Measurements from ENCODE around the gene BTBD8.

Gene BTBD8

DNA sequence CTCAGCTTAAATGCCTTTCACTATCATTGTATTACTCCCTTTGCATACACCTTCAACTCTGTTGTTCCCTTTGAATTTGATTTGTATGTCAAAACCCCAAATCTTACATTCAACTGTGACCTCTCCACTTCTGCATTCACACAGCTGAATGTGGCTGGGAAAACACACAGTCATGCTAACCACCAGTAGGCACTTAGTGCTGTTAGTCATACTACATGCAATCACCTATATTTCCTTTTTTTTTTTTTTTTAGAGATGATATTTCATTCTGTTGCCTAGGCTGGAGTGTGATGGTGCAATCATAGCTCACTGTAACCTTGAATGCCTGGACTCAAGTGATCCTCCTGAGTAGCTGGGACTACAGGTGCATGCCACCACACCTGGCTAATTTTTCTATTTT is 16.2 kb downstream of the BTBD8 start:
- Histone ChIP-seq H3K36me3 (ENCODE audit: insufficient read depth, low read length) (no peaks in the 10 kb centered on the region), H3K27ac (no peak overlapping the region), H3K4me3 (no peak overlapping the region), H3K9ac (ENCODE audit: insufficient read length) (no peak overlapping the region), H3K9me3 (ENCODE audit: low read depth, low read length) (no peaks in the 10 kb centered on the region)
- no peak for DNase-seq (ENCODE audit: low read depth, low spot score)
- no peak for TF ChIP-seq EZH2 (IDR thresholded peaks at IDR 0.05)
- TF ChIP-seq POLR2AphosphoS5 (IDR thresholded peaks at IDR 0.05; ENCODE audit: borderline replicate concordance, low read depth, low read length): no peak
- TF ChIP-seq FOXP2 (optimal IDR thresholded peaks at IDR 0.05; ENCODE audit: control extremely low read depth, extremely low read length, insufficient read depth): no peak

DNA sequence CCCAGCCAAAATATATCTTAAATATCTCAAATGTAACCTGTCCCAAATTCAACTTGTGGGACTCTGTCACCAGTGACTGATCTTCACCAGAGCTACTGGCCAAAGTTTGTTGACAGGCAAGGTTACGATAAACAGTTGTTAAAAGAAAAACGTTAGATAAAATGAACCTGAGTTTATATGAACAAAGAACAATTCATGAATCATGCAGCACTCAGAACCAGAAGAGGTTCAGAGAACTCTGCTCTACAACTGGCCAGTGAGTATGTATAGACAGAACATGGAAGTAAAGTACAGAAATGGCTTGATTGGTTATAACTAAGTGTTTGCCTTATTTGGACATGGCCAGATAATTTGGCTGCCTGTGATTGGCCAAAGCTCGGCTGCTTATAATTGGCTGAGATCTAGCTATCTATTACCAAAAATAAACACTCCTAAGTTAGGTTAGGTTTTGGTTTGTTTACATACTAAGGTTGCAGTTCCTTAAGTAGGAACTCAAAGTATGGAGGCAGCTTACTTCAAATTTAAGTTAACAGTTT is 25.5 kb downstream of the BTBD8 start:
- H3K4me3 ChIP-seq: no peak overlapping the region

DNA sequence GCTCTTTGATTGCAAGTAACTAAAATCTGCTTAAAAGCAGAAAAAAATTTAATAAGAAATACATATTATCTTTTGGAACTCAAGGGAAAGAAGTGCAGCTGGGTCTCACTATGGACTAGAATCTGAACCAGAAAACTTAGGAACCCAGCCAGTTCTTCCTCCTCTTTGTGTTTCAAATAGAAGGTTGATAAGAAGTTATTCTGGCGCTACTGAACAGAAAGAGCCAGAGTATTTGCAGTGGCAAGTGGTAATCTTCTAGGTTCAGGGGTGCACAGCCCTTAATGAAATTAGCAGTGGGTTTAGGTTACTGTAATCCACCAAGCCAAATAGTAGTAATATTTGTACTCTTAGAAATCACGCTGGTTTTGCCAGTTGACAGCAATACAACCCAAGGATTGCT is 28.5 kb downstream of the BTBD8 start:
- no peak for TF ChIP-seq EZH2 (IDR thresholded peaks at IDR 0.05)
- no peaks in the 10 kb centered on the region for H3K9me3 ChIP-seq (ENCODE audit: low read depth, low read length)
- DNase-seq (ENCODE audit: low read depth, low spot score): no peak
- no peak overlapping the region for H3K9ac ChIP-seq (ENCODE audit: insufficient read length)
- no peak overlapping the region for H3K4me3 ChIP-seq
- H3K36me3 ChIP-seq (ENCODE audit: insufficient read depth, low read length): no peaks in the 10 kb centered on the region
- no peak overlapping the region for H3K27ac ChIP-seq

More for the DNA sequence above, 25.5 kb downstream of the BTBD8 start:
- H3K9ac ChIP-seq (ENCODE audit: insufficient read length): no peak overlapping the region
- DNase-seq (ENCODE audit: low read depth, low spot score): no peak
- TF ChIP-seq EZH2 (IDR thresholded peaks at IDR 0.05) (no peak), POLR2AphosphoS5 (IDR thresholded peaks at IDR 0.05; ENCODE audit: borderline replicate concordance, low read depth, low read length) (no peak), FOXP2 (optimal IDR thresholded peaks at IDR 0.05; ENCODE audit: control extremely low read depth, extremely low read length, insufficient read depth) (no peak)
- no peak overlapping the region for H3K27ac ChIP-seq
- no peaks in the 10 kb centered on the region for H3K9me3 ChIP-seq (ENCODE audit: low read depth, low read length)
- no peaks in the 10 kb centered on the region for H3K36me3 ChIP-seq (ENCODE audit: insufficient read depth, low read length)

DNA sequence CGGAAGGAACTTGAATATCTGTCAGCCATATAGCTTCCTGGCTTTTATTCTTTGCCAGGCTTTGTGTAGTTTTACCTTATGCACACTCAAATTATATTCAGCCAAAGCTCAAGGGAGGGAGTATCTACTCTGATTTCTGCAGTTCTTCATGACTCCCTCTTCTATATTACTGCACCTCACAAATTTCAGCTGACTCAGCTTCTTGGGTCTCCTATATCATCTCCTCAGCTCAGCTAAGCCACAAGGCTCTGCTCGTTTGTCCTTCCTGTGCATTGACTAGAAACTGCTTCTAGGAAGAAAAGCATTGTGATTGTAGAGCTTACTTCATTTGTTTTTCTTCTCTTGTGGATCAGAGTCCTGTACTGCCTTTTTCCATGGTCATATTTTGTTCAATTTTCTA is 37.4 kb downstream of the BTBD8 start:
- Histone ChIP-seq H3K27ac (peak overlapping the region; percentile 56; the same call in 1 of the 2 replicates), H3K9ac (ENCODE audit: insufficient read length) (no peak overlapping the region), H3K9me3 (ENCODE audit: low read depth, low read length) (no peaks in the 10 kb centered on the region), H3K4me3 (peak overlapping the region; percentile 1; the same call in 1 of the 2 replicates), H3K36me3 (ENCODE audit: insufficient read depth, low read length) (no peaks in the 10 kb centered on the region)
- DNase-seq (ENCODE audit: low read depth, low spot score): no peak
- TF ChIP-seq POLR2AphosphoS5 (IDR thresholded peaks at IDR 0.05; ENCODE audit: borderline replicate concordance, low read depth, low read length): no peak
- TF ChIP-seq EZH2 (IDR thresholded peaks at IDR 0.05): no peak
- no peak for TF ChIP-seq FOXP2 (optimal IDR thresholded peaks at IDR 0.05; ENCODE audit: control extremely low read depth, extremely low read length, insufficient read depth)

DNA sequence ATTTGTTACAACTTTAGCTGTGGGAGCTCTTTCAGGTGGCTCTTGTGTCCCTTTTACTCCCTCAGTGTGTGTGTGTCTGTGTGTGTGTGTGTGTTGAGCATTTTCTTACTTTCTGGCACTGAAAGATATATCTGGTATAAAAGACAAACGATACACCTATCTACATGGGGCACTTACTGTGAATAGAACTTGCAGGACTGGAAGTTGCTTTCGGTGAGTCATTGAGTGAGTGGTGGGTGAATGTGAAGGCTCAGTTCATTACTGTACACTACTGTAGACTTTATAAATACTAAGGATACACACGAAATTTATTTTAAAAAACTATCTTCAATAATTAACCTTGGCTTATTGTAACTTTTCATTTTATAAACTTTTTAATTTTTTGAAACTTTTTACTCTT is 38.7 kb downstream of the BTBD8 start:
- no peak for TF ChIP-seq FOXP2 (optimal IDR thresholded peaks at IDR 0.05; ENCODE audit: control extremely low read depth, extremely low read length, insufficient read depth)
- H3K27ac ChIP-seq: no peak overlapping the region
- no peak overlapping the region for H3K4me3 ChIP-seq
- H3K9ac ChIP-seq (ENCODE audit: insufficient read length): no peak overlapping the region
- DNase-seq (ENCODE audit: low read depth, low spot score): no peak
- no peaks in the 10 kb centered on the region for H3K9me3 ChIP-seq (ENCODE audit: low read depth, low read length)
- no peaks in the 10 kb centered on the region for H3K36me3 ChIP-seq (ENCODE audit: insufficient read depth, low read length)

DNA sequence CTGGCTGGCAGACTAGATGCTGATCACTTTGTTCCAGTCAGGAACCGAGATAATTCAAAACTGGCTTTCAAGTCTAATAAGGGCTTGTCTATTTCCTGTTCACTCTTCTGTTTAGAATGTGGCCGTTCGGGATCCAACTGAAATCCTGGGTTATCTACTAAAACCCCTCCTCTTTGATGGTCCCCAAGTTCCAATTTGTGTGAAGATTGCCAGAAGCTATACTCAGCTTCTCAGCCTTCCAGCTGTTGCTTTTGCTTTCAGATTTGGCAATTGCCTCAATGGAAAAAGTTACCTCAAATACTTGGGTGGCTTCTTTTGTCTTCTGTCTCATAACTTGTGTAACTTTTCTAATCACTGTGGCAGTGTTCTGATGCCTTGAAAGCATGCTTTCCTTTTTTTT is 43.7 kb downstream of the BTBD8 start:
- TF ChIP-seq FOXP2 (optimal IDR thresholded peaks at IDR 0.05; ENCODE audit: control extremely low read depth, extremely low read length, insufficient read depth): no peak
- no peak for TF ChIP-seq EZH2 (IDR thresholded peaks at IDR 0.05)
- TF ChIP-seq POLR2AphosphoS5 (IDR thresholded peaks at IDR 0.05; ENCODE audit: borderline replicate concordance, low read depth, low read length): no peak
- H3K36me3 ChIP-seq (ENCODE audit: insufficient read depth, low read length): no peaks in the 10 kb centered on the region
- no peak overlapping the region; the same call in 1 of the 2 replicates for H3K27ac ChIP-seq
- H3K9ac ChIP-seq (ENCODE audit: insufficient read length): no peak overlapping the region
- no peaks in the 10 kb centered on the region for H3K9me3 ChIP-seq (ENCODE audit: low read depth, low read length)
- DNase-seq (ENCODE audit: low read depth, low spot score): peak; percentile 35
- H3K4me3 ChIP-seq: peak overlapping the region; percentile 13; the same call in 1 of the 2 replicates

DNA sequence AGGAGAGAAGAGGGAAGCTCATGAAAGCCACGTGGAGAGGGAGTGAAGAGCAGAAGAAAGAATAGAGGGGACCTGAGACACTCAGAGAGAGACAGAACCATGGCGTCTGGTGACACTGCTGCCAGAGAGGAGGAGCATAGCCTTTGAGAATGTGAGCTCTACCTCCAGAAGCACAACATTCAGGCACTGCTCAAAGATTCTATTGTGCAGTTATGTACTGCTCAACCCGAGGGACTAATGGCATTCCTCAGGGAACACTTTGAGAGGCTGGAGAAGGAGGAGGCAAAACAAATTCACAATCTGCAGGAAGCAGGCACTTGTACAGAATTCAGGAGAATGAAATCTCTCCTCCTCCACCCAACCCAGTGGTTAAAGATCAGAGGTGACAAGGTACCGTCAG is 45.1 kb downstream of the BTBD8 start:
- no peak for DNase-seq (ENCODE audit: low read depth, low spot score)
- H3K9me3 ChIP-seq (ENCODE audit: low read depth, low read length): no peaks in the 10 kb centered on the region
- H3K27ac ChIP-seq: no peak overlapping the region
- no peak overlapping the region for H3K9ac ChIP-seq (ENCODE audit: insufficient read length)
- no peak overlapping the region for H3K4me3 ChIP-seq
- TF ChIP-seq FOXP2 (optimal IDR thresholded peaks at IDR 0.05; ENCODE audit: control extremely low read depth, extremely low read length, insufficient read depth): no peak
- H3K36me3 ChIP-seq (ENCODE audit: insufficient read depth, low read length): no peaks in the 10 kb centered on the region

DNA sequence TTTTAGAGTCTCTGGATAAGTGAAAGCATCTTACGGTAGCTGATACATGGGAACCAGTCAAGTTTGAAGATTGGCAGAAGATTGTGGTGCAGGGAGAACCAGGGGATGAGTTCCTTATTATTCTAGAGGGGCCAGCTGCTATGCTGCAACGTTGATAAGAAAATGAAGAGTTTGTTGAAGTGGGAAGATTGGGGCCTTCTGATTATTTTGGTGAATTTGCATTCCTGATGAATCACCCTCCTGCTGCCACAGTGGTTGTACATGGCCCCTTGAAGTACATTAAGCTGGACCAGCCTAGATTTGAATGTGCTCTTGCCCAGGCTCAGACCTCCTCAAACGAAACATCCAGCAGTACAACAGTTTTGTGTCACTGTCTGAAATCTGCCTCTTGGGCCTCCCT is 45.9 kb downstream of the BTBD8 start:
- Histone ChIP-seq H3K36me3 (ENCODE audit: insufficient read depth, low read length) (no peaks in the 10 kb centered on the region), H3K4me3 (no peak overlapping the region), H3K9ac (ENCODE audit: insufficient read length) (no peak overlapping the region), H3K9me3 (ENCODE audit: low read depth, low read length) (no peaks in the 10 kb centered on the region), H3K27ac (no peak overlapping the region)
- no peak for DNase-seq (ENCODE audit: low read depth, low spot score)
- TF ChIP-seq FOXP2 (optimal IDR thresholded peaks at IDR 0.05; ENCODE audit: control extremely low read depth, extremely low read length, insufficient read depth) (no peak), EZH2 (IDR thresholded peaks at IDR 0.05) (no peak), POLR2AphosphoS5 (IDR thresholded peaks at IDR 0.05; ENCODE audit: borderline replicate concordance, low read depth, low read length) (no peak)

DNA sequence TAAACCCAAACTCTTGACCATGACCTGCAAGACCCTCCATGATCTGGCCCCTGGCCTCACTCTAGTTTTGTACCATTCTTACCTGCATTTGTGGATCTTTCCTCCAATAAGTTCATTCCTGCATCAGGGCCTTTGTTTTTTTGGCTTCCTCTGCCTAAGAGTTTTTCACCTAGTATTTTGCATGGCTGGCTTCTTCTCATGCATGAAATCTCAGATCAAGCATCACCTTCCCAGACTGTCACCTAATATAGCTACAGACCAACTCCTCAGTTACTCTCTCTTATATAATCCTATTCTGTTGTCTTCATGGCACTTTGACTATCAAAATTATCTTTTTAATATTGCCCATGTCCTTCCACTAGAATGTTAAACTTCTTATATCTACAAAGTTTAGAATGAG is 54.2 kb downstream of the BTBD8 start:
- TF ChIP-seq POLR2AphosphoS5 (IDR thresholded peaks at IDR 0.05; ENCODE audit: borderline replicate concordance, low read depth, low read length): no peak
- no peak for TF ChIP-seq FOXP2 (optimal IDR thresholded peaks at IDR 0.05; ENCODE audit: control extremely low read depth, extremely low read length, insufficient read depth)
- no peak for TF ChIP-seq EZH2 (IDR thresholded peaks at IDR 0.05)
- H3K9me3 ChIP-seq (ENCODE audit: low read depth, low read length): no peaks in the 10 kb centered on the region
- H3K36me3 ChIP-seq (ENCODE audit: insufficient read depth, low read length): no peaks in the 10 kb centered on the region
- H3K4me3 ChIP-seq: no peak overlapping the region
- H3K9ac ChIP-seq (ENCODE audit: insufficient read length): no peak overlapping the region
- H3K27ac ChIP-seq: no peak overlapping the region
- no peak for DNase-seq (ENCODE audit: low read depth, low spot score)
